Neural cell (in vitro differentiated cells): ENCODE data around the gene CETP. TPM values are rescaled to one million over a fixed set of nuclear protein-coding genes. Genes with fewer than 3 reads are reported as not detected.

ENCODE experiments used
- H2AFZ ChIP-seq: fragments of 200-600, 300-800 bp; sonication (generic), shearing (Covaris generic); 2 replicates; pipeline ENCODE4 v1.6.0; 2014; ENCODE audit warnings: low read depth, mild to moderate bottlenecking, antibody characterized with exemption, low read length, moderate library complexity
- H3F3A ChIP-seq: fragments of 200-600 bp; shearing (Covaris generic); 2 replicates; pipeline ENCODE4 v1.6.1; 2016; ENCODE audit warnings: mild to moderate bottlenecking, moderate library complexity, mixed read lengths, antibody characterized with exemption, low read length; ENCODE audit not compliant: insufficient read depth, poor library complexity, severe bottlenecking
- H3K27ac ChIP-seq: fragments of 200-600, 300-800 bp; sonication (generic), shearing (Covaris generic); 2 replicates; pipeline ENCODE4 v1.5.1; 2014; ENCODE audit warnings: mild to moderate bottlenecking, low read length, moderate library complexity
- H3K27me3 ChIP-seq: fragments of 300-800, 200-600 bp; sonication (generic), shearing (Covaris generic); 2 replicates; pipeline ENCODE4 v1.6.0; 2014; ENCODE audit warnings: mild to moderate bottlenecking, low read depth, low read length, moderate library complexity; ENCODE audit not compliant: insufficient read depth
- H3K36me3 ChIP-seq: fragments of 300-800, 200-600 bp; sonication (generic), shearing (Covaris generic); 2 replicates; pipeline ENCODE4 v1.5.1; 2014; ENCODE audit warnings: mild to moderate bottlenecking, antibody characterized with exemption, low read length, moderate library complexity; ENCODE audit not compliant: insufficient read depth
- H3K4me2 ChIP-seq: fragments of 300-800, 200-600 bp; sonication (generic), shearing (Covaris generic); 2 replicates; pipeline ENCODE4 v1.6.0; 2014; ENCODE audit warnings: mild to moderate bottlenecking, low read length
- H3K4me3 ChIP-seq: fragments of 300-800, 200-600 bp; sonication (generic), shearing (Covaris generic); 2 replicates; pipeline ENCODE4 v1.5.1; 2014; ENCODE audit warnings: mild to moderate bottlenecking, low read length, moderate library complexity
- H3K79me2 ChIP-seq: fragments of 200-600 bp; shearing (Covaris generic); replicated peaks from 2 replicates; pipeline ENCODE4 v1.6.0; 2014; ENCODE audit warnings: mild to moderate bottlenecking, low read length, moderate library complexity; ENCODE audit not compliant: insufficient read depth
- H3K9ac ChIP-seq: fragments of 300-800, 200-600 bp; sonication (generic), shearing (Covaris generic); 2 replicates; pipeline ENCODE4 v1.6.1; 2016; ENCODE audit warnings: mild to moderate bottlenecking, low read length, mixed read lengths
- H3K9me2 ChIP-seq: fragments of 200-600 bp; shearing (Covaris generic); 2 replicates; pipeline ENCODE4 v1.6.1; 2016; ENCODE audit warnings: mild to moderate bottlenecking, low read length, mixed read lengths; ENCODE audit not compliant: insufficient read depth
- H3K9me3 ChIP-seq: fragments of 200-600, 300-800 bp; sonication (generic), shearing (Covaris generic); 2 replicates; pipeline ENCODE4 v1.6.1; 2016; ENCODE audit warnings: mild to moderate bottlenecking, mixed run types, low read length, moderate library complexity, mixed read lengths
- H4K20me1 ChIP-seq: fragments of 200-600 bp; shearing (Covaris generic); 2 replicates; pipeline ENCODE4 v1.6.1; 2016; ENCODE audit warnings: mild to moderate bottlenecking, mixed run types; ENCODE audit not compliant: insufficient read depth
- EP300 ChIP-seq: fragments of 450-650 bp; conservative IDR thresholded peaks from 2 replicates; pipeline ENCODE4 v1.6.1; 2014; ENCODE audit warnings: antibody characterized with exemption, mild to moderate bottlenecking, moderate library complexity; ENCODE audit not compliant: poor library complexity, severe bottlenecking
- EZH2 ChIP-seq: fragments of 200-600, 300-800 bp; shearing (Covaris generic), sonication (generic); IDR thresholded peaks from 2 replicates; pipeline ENCODE4 v1.6.1; 2014; ENCODE audit warnings: antibody characterized with exemption, low read length, borderline replicate concordance, mild to moderate bottlenecking; ENCODE audit not compliant: insufficient read depth, poor library complexity, severe bottlenecking
- MXI1 ChIP-seq: fragments of 450-650 bp; conservative IDR thresholded peaks from 2 replicates; pipeline ENCODE4 v1.6.1; 2014; ENCODE audit warnings: antibody characterized with exemption, mild to moderate bottlenecking; ENCODE audit not compliant: poor library complexity, severe bottlenecking
- POLR2AphosphoS5 ChIP-seq: IDR thresholded peaks from 2 replicates; pipeline ENCODE4 v1.6.1; 2012
- RAD21 ChIP-seq: fragments of 450-650 bp; conservative IDR thresholded peaks from 2 replicates; pipeline ENCODE4 v1.6.1; 2014; ENCODE audit warnings: antibody characterized with exemption, mild to moderate bottlenecking, moderate library complexity
- SMC3 ChIP-seq: fragments of 450-650 bp; conservative IDR thresholded peaks from 2 replicates; pipeline ENCODE4 v1.6.1; 2014; ENCODE audit warnings: antibody characterized with exemption, mild to moderate bottlenecking, moderate library complexity; ENCODE audit not compliant: poor library complexity
- TAF1 ChIP-seq: IDR thresholded peaks from 2 replicates; pipeline ENCODE4 v1.6.1; 2012; ENCODE audit warnings: low read depth
- polyA plus RNA-seq: library from polyadenylated mRNA; depleted of rRNA; stranded (reverse); fragments of >200 nt; gene quantifications from 2 replicates; pipeline ENCODE4 v1.2.3, GENCODE V29; 2014
- TF ChIP-seq, protein P1 (sequence below): IDR thresholded peaks from 2 replicates; pipeline ENCODE4 v1.6.1; 2012; ENCODE audit warnings: borderline replicate concordance
- TF ChIP-seq, protein P2 (sequence below): fragments of 450-650 bp; IDR thresholded peaks from 2 replicates; pipeline ENCODE4 v1.5.1; 2014; ENCODE audit warnings: antibody characterized with exemption, mild to moderate bottlenecking, moderate library complexity; ENCODE audit not compliant: poor library complexity, severe bottlenecking

CETP gene
- polyA plus RNA-seq, 1 donor from 2014 or later, result not detected

DNA sequence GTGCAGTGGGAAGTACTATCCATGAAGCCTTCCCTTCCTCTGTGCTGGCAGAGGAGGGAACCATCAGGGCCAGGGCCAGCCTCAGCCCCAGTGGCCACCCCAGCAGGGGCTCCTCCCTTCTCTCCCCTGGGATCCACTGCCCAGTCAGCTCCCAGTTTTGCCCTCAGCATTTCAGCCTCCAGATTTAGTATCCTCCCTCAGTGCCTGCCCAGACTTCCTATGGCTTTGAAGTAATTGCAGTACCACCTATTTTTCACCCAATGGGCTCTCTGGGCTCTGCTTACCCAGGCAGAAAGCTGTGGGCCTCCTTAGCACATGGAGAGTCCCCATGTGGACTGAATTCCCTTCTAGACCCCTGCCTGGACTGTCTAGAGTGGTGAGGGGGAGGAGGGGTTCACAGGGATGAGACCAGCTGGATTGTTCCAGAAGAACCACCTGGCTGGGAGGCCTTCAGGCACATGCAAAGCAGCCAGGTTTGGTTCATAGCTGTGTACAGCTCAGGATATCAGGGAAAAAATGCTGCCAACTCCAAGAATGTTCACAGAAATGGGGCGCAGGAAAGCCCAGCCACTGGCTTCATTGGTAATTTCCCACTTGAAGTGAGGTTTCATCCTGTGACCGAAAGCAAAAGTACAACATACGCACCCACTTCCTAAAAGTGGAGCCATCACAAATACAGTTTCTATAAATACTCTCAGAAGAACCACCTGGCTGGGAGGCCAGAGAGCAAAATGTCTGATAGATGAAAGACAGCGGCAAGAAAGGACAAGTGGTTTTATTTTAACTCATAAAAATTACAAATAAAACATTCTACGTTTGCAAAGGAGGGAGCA, 45.0 kb upstream of the CETP start:
- Histone ChIP-seq H3K27me3 (no peaks in the 10 kb centered on the region), H3K9me2 (no peaks in the 10 kb centered on the region), H3K4me2 (no peak overlapping the region), H3K4me3 (no peak overlapping the region), H2AFZ (no peak overlapping the region), H3K27ac (no peak overlapping the region), H3F3A (no peaks in the 10 kb centered on the region), H3K36me3 (no peaks in the 10 kb centered on the region), H4K20me1 (no peaks in the 10 kb centered on the region), H3K79me2 (no peaks in the 10 kb centered on the region), H3K9ac (no peak overlapping the region), H3K9me3 (no peaks in the 10 kb centered on the region)
- TF ChIP-seq, protein P1, sequence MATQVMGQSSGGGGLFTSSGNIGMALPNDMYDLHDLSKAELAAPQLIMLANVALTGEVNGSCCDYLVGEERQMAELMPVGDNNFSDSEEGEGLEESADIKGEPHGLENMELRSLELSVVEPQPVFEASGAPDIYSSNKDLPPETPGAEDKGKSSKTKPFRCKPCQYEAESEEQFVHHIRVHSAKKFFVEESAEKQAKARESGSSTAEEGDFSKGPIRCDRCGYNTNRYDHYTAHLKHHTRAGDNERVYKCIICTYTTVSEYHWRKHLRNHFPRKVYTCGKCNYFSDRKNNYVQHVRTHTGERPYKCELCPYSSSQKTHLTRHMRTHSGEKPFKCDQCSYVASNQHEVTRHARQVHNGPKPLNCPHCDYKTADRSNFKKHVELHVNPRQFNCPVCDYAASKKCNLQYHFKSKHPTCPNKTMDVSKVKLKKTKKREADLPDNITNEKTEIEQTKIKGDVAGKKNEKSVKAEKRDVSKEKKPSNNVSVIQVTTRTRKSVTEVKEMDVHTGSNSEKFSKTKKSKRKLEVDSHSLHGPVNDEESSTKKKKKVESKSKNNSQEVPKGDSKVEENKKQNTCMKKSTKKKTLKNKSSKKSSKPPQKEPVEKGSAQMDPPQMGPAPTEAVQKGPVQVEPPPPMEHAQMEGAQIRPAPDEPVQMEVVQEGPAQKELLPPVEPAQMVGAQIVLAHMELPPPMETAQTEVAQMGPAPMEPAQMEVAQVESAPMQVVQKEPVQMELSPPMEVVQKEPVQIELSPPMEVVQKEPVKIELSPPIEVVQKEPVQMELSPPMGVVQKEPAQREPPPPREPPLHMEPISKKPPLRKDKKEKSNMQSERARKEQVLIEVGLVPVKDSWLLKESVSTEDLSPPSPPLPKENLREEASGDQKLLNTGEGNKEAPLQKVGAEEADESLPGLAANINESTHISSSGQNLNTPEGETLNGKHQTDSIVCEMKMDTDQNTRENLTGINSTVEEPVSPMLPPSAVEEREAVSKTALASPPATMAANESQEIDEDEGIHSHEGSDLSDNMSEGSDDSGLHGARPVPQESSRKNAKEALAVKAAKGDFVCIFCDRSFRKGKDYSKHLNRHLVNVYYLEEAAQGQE, result no peak
- TF ChIP-seq RAD21, result no peak

DNA sequence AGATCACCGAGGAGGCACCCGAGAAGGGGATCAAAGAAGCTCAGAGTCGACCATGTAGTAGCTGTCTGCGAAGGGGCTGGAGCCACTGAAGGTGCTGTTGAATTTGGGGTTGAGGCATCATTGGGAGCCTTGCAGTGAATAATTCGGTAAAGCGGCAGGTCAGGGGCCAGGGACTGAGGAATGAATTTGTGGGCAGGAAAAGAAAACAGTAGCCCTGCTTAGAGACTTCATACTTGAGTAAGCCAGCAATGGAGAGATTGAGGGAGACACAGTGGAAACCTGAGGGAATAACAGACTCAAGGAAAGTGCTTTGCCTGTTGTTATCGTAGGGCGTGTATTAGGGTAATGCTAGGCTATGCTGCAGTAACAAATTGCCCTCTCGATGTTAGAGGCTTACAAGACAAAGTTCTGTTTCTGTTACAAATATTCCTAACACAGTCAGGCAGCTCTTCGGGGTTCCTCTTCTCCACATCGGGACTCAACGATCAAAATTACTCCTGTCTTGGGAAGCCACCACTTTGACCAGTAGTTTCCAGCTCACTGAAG, 43.2 kb upstream of the CETP start:
- Histone ChIP-seq H3K4me2 (no peak overlapping the region), H3K27ac (no peak overlapping the region), H3K9ac (no peak overlapping the region), H4K20me1 (no peaks in the 10 kb centered on the region), H3K4me3 (no peak overlapping the region), H2AFZ (no peak overlapping the region), H3F3A (no peaks in the 10 kb centered on the region), H3K9me3 (no peaks in the 10 kb centered on the region), H3K79me2 (no peaks in the 10 kb centered on the region), H3K9me2 (no peaks in the 10 kb centered on the region), H3K27me3 (no peaks in the 10 kb centered on the region), H3K36me3 (no peaks in the 10 kb centered on the region)
- TF ChIP-seq EZH2 (no peak), RAD21 (no peak), MXI1 (no peak), EP300 (no peak), SMC3 (no peak), TAF1 (no peak), POLR2AphosphoS5 (no peak)
- TF ChIP-seq, protein P1, result no peak
- TF ChIP-seq, protein P2, sequence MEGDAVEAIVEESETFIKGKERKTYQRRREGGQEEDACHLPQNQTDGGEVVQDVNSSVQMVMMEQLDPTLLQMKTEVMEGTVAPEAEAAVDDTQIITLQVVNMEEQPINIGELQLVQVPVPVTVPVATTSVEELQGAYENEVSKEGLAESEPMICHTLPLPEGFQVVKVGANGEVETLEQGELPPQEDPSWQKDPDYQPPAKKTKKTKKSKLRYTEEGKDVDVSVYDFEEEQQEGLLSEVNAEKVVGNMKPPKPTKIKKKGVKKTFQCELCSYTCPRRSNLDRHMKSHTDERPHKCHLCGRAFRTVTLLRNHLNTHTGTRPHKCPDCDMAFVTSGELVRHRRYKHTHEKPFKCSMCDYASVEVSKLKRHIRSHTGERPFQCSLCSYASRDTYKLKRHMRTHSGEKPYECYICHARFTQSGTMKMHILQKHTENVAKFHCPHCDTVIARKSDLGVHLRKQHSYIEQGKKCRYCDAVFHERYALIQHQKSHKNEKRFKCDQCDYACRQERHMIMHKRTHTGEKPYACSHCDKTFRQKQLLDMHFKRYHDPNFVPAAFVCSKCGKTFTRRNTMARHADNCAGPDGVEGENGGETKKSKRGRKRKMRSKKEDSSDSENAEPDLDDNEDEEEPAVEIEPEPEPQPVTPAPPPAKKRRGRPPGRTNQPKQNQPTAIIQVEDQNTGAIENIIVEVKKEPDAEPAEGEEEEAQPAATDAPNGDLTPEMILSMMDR, result no peak
